CD14-positive monocyte (primary cell): ENCODE data around the gene HNMT. TPM values are rescaled to one million over a fixed set of nuclear protein-coding genes. Genes with fewer than 3 reads are reported as not detected.

Source experiments
- DNase-seq, 3 donors: peaks; one replicate each; pipeline ENCODE4 v3.0.0-alpha.2; 2011 to 2022
- H2AFZ ChIP-seq: 2 replicates; pipeline ENCODE4 v1.6.0; 2012; ENCODE audit warnings: mild to moderate bottlenecking, low read depth, low read length, inconsistent platforms; ENCODE audit not compliant: insufficient read depth, poor library complexity, severe bottlenecking
- H3K27ac ChIP-seq, 2 donors: 1 replicate in 1 of 2; 2 replicates in 1 of 2; pipeline ENCODE4 v1.5.1; 2012 to 2013; ENCODE audit warnings: low read length in 2 of 2, control low read depth in 1 of 2, inconsistent platforms in 1 of 2, low read depth in 1 of 2, mild to moderate bottlenecking in 1 of 2
- H3K27me3 ChIP-seq, 2 donors: one replicate each; pipeline versions ENCODE4 v1.6.0 to v1.6.1; 2011 to 2013; ENCODE audit warnings: low read length in 2 of 2; ENCODE audit not compliant: control insufficient read depth in 2 of 2, insufficient read depth in 2 of 2
- H3K36me3 ChIP-seq, 2 donors: replicated peaks in 1 of 2; 1 replicate in 1 of 2; 2 replicates in 1 of 2; pipeline versions ENCODE4 v1.5.1 to v1.6.1; 2012 to 2013; ENCODE audit warnings: low read length in 2 of 2, control low read depth in 1 of 2, inconsistent platforms in 1 of 2, mild to moderate bottlenecking in 1 of 2; ENCODE audit not compliant: insufficient read depth in 2 of 2, control insufficient read depth in 1 of 2
- H3K4me1 ChIP-seq, 2 donors: 1 replicate in 1 of 2; 2 replicates in 1 of 2; pipeline versions ENCODE4 v1.5.1 to v1.6.1; 2012 to 2013; ENCODE audit warnings: low read length in 2 of 2, control low read depth in 1 of 2, inconsistent platforms in 1 of 2, mild to moderate bottlenecking in 1 of 2, moderate library complexity in 1 of 2; ENCODE audit not compliant: insufficient read depth in 2 of 2, control insufficient read depth in 1 of 2
- H3K4me2 ChIP-seq: replicated peaks from 2 replicates; pipeline ENCODE3; 2012; ENCODE audit warnings: low read length, moderate library complexity, mild to moderate bottlenecking; ENCODE audit not compliant: poor library complexity, severe bottlenecking; ENCODE audit errors: extremely low read depth
- H3K4me3 ChIP-seq, 3 experiments: fragments of 200-600 bp in 1 of 3; sonication (generic) in 1 of 3; replicated peaks in 1 of 3; 1 replicate in 2 of 3; 2 replicates in 1 of 3; pipeline ENCODE4 v1.5.1; 2011 to 2013; ENCODE audit warnings: low read length in 3 of 3, mild to moderate bottlenecking in 3 of 3, control low read depth in 2 of 3, low read depth in 2 of 3, inconsistent platforms in 1 of 3, moderate library complexity in 1 of 3
- H3K79me2 ChIP-seq: 2 replicates; pipeline ENCODE4 v1.6.0; 2012; ENCODE audit warnings: mild to moderate bottlenecking, control low read depth, inconsistent platforms, low read length, moderate library complexity; ENCODE audit not compliant: insufficient read depth
- H3K9ac ChIP-seq: 2 replicates; pipeline ENCODE4 v1.6.0; 2017; ENCODE audit warnings: low read length, mild to moderate bottlenecking; ENCODE audit not compliant: insufficient read depth, poor library complexity, severe bottlenecking
- H3K9me3 ChIP-seq, 2 donors: replicated peaks in 1 of 2; 1 replicate in 1 of 2; 2 replicates in 1 of 2; pipeline versions ENCODE4 v1.5.1 to v1.6.1; 2012 to 2013; ENCODE audit warnings: low read length in 2 of 2, control low read depth in 1 of 2; ENCODE audit not compliant: control insufficient read depth in 1 of 2, insufficient read depth in 1 of 2
- H4K20me1 ChIP-seq: 2 replicates; pipeline ENCODE4 v1.6.0; 2012; ENCODE audit warnings: mild to moderate bottlenecking, low read length, control low read depth, moderate library complexity; ENCODE audit not compliant: insufficient read depth
- H3K27ac Mint-ChIP-seq, 7 donors: one replicate each; pipeline ENCODE4 v1.8.0; 2020; ENCODE audit warnings: mild to moderate bottlenecking in 7 of 7, mixed read lengths in 7 of 7, moderate library complexity in 6 of 7, inconsistent platforms in 2 of 7
- H3K27me3 Mint-ChIP-seq, 3 donors: one replicate each; pipeline ENCODE4 v1.8.0; 2021 to 2022; ENCODE audit warnings: low read depth in 3 of 3, mild to moderate bottlenecking in 3 of 3, mixed read lengths in 3 of 3, moderate library complexity in 3 of 3, inconsistent platforms in 1 of 3
- H3K36me3 Mint-ChIP-seq, 2 donors: one replicate each; pipeline ENCODE4 v1.8.0; 2020; ENCODE audit warnings: mixed read lengths in 2 of 2, inconsistent platforms in 1 of 2, mild to moderate bottlenecking in 1 of 2
- H3K4me1 Mint-ChIP-seq: one replicate; pipeline ENCODE4 v1.8.0; 2020; ENCODE audit warnings: mild to moderate bottlenecking, mixed read lengths
- H3K4me3 Mint-ChIP-seq, 2 donors: one replicate each; pipeline ENCODE4 v1.8.0; 2020; ENCODE audit warnings: mild to moderate bottlenecking in 2 of 2, mixed read lengths in 2 of 2, moderate library complexity in 1 of 2
- H3K9me3 Mint-ChIP-seq, 7 donors: one replicate each; pipeline ENCODE4 v1.8.0; 2020 to 2022; ENCODE audit warnings: mixed read lengths in 7 of 7, mild to moderate bottlenecking in 6 of 7, moderate library complexity in 6 of 7, inconsistent platforms in 2 of 7
- CTCF ChIP-seq: fragments of 200-600 bp; IDR thresholded peaks from one replicate; pipeline ENCODE4 v1.8.0; 2022; ENCODE audit warnings: antibody characterized with exemption, mild to moderate bottlenecking
- WGBS: methylation state at CpG from one replicate; pipeline ENCODE4 v1.1.5; 2013; ENCODE audit warnings: missing lambda C conversion rate; ENCODE audit not compliant: insufficient coverage; 5-methylcytosine and 5-hydroxymethylcytosine counted together
- intact Hi-C, 2 donors: fragments of 100-400 bp; cut with micrococcal nuclease; formaldehyde crosslinking; loops; one replicate each; pipeline versions ENCODE4 v1.15.0 to v1.15.1; 2023
- polyA plus RNA-seq, 3 donors: library from polyadenylated mRNA; depleted of rRNA in 1 of 3; unstranded in 2 of 3; stranded (reverse) in 1 of 3; fragments of 300-500 nt in 2 of 3; fragments of >200 nt in 1 of 3; fragmentation: Illumina TruSeq in 2 of 3; gene quantifications; 1 replicate in 2 of 3; 2 replicates in 1 of 3; pipeline ENCODE4 v1.2.3, GENCODE V29; 2012 to 2021

HNMT gene
- polyA plus RNA-seq, 3 donors = 83.0 to 118 (median 109) TPM

- WGBS = 90% methylated on average over 2 of the region's 2 CpGs
- no peaks in the 10 kb centered on the region for H3K27me3 ChIP-seq
- no peak for DNase-seq
- H3K4me1 Mint-ChIP-seq = no peaks in the 10 kb centered on the region
- no peak overlapping the region for H3K4me3 ChIP-seq
- no peaks in the 10 kb centered on the region for H3K9me3 ChIP-seq
- intact Hi-C loops = no loop called here
- TF ChIP-seq CTCF = no peak
- no peak overlapping the region for H3K9ac ChIP-seq
- H3K27ac ChIP-seq = no peak overlapping the region
- no peaks in the 10 kb centered on the region for H3K79me2 ChIP-seq
- H3K4me3 Mint-ChIP-seq = no peak overlapping the region
- H3K4me2 ChIP-seq = no peak overlapping the region
- no peak overlapping the region for H2AFZ ChIP-seq
- peaks cover 1 to 4% (median 1%) of the 10 kb centered on the region in 3 donors for H3K27me3 Mint-ChIP-seq
- H3K27ac Mint-ChIP-seq = no peak overlapping the region
- H3K36me3 Mint-ChIP-seq = no peaks in the 10 kb centered on the region
- no peaks in the 10 kb centered on the region for H3K36me3 ChIP-seq
- H3K9me3 Mint-ChIP-seq = peaks cover 0 to 3% (median 0%) of the 10 kb centered on the region in 7 donors
- no peaks in the 10 kb centered on the region for H3K4me1 ChIP-seq
- no peaks in the 10 kb centered on the region for H4K20me1 ChIP-seq
Measured at GRCh38 chr2:137929519-137929916, 34.8 kb upstream of the HNMT start.

GRCh38 chr2:137930146-137930545 lies 34.1 kb upstream of the HNMT start:
- no peak for TF ChIP-seq CTCF
- H3K4me1 ChIP-seq = no peaks in the 10 kb centered on the region

More at GRCh38 chr2:137930146-137930545, 34.1 kb upstream of the HNMT start:
- no peak overlapping the region for H3K9ac ChIP-seq
- H3K27ac ChIP-seq = no peak overlapping the region
- intact Hi-C loops = no loop called here
- H3K4me3 ChIP-seq = no peak overlapping the region
- H2AFZ ChIP-seq = no peak overlapping the region
- no peak overlapping the region for H3K4me2 ChIP-seq
- no peaks in the 10 kb centered on the region for H3K9me3 ChIP-seq
- Mint-ChIP-seq H3K4me1 (no peaks in the 10 kb centered on the region), H3K9me3 (peaks cover 0 to 7% (median 1%) of the 10 kb centered on the region in 7 donors), H3K36me3 (no peaks in the 10 kb centered on the region), H3K4me3 (no peak overlapping the region), H3K27ac (no peak overlapping the region), H3K27me3 (peaks cover 1 to 4% (median 1%) of the 10 kb centered on the region in 3 donors)
- no peaks in the 10 kb centered on the region for H4K20me1 ChIP-seq
- WGBS = no CpG with 5 or more reads among the region's 3 CpGs
- H3K79me2 ChIP-seq = no peaks in the 10 kb centered on the region
- H3K27me3 ChIP-seq = no peaks in the 10 kb centered on the region
- no peak for DNase-seq
- no peaks in the 10 kb centered on the region for H3K36me3 ChIP-seq
